Measurements from ENCODE around the gene MAP7D2. TPM values are rescaled to one million over a fixed set of nuclear protein-coding genes. Genes with fewer than 3 reads are reported as not detected.

MAP7D2 gene
- total and polyA plus RNA-seq, 4 donors, result 0.16 to 1.5 (median 0.42) TPM

- no peak for TF ChIP-seq HNF4A (conservative IDR thresholded peaks at IDR 0.05)
Measured at GRCh38 chrX:20135944-20136343, 19.2 kb upstream of the MAP7D2 start (continued).

- Histone ChIP-seq H3K27me3 (ENCODE audit: control insufficient read depth in 4 of 4, insufficient read depth in 4 of 4, low read length in 3 of 4) (no peaks in the 10 kb centered on the region), H3K9me3 (ENCODE audit: control insufficient read depth in 4 of 4, low read length in 3 of 4) (no peaks in the 10 kb centered on the region), H3K9ac (ENCODE audit: low read depth in 1 of 2, low read length in 2 of 2) (no peak overlapping the region), H3K27ac (ENCODE audit: low read depth in 1 of 2, low read length in 2 of 2) (no peak overlapping the region), H3K36me3 (ENCODE audit: control insufficient read depth in 4 of 4, insufficient read depth in 3 of 4, low read depth in 1 of 4, low read length in 3 of 4) (peaks cover 0 to 78% (median 43%) of the 10 kb centered on the region in 4 donors), H3K4me3 (ENCODE audit: low read depth in 1 of 3, low read length in 3 of 3) (no peak overlapping the region), H3K4me1 (ENCODE audit: control insufficient read depth in 4 of 4, insufficient read depth in 4 of 4, low read length in 3 of 4) (no peaks in the 10 kb centered on the region)
- WGBS, result 83% methylated on average over 1 of the region's 1 CpG
- no peak for DNase-seq (ENCODE audit: low spot score)
- TF ChIP-seq NR2F2 (IDR thresholded peaks at IDR 0.05) (no peak), MAX (IDR thresholded peaks at IDR 0.05) (no peak), FOXA2 (IDR thresholded peaks at IDR 0.05) (no peak), ATF3 (IDR thresholded peaks at IDR 0.05) (no peak), ZBTB33 (IDR thresholded peaks at IDR 0.05) (no peak), HNF4G (IDR thresholded peaks at IDR 0.05) (no peak)
Measured at GRCh38 chrX:20132666-20133065, 16.0 kb upstream of the MAP7D2 start.

- no peak overlapping the region for H3K4me3 ChIP-seq (ENCODE audit: low read depth in 1 of 3, low read length in 3 of 3)
- WGBS, result 87% methylated on average over 1 of the region's 1 CpG
- no peaks in the 10 kb centered on the region for H3K4me1 ChIP-seq (ENCODE audit: control insufficient read depth in 4 of 4, insufficient read depth in 4 of 4, low read length in 3 of 4)
- TF ChIP-seq REST (IDR thresholded peaks at IDR 0.05) (no peak), HNF4A (conservative IDR thresholded peaks at IDR 0.05) (no peak), EGR1 (IDR thresholded peaks at IDR 0.05; ENCODE audit: low read depth in 2 of 2) (no peak), TAF1 (conservative IDR thresholded peaks at IDR 0.05) (no peak), RAD21 (IDR thresholded peaks at IDR 0.05) (no peak), FOXA1 (IDR thresholded peaks at IDR 0.05) (no peak), CTCF (IDR thresholded peaks at IDR 0.05; ENCODE audit: low read depth, low read length, missing input control) (no peak), ATF3 (IDR thresholded peaks at IDR 0.05) (no peak), FOXA2 (IDR thresholded peaks at IDR 0.05) (no peak), NR2F2 (IDR thresholded peaks at IDR 0.05) (no peak), YY1 (IDR thresholded peaks at IDR 0.05) (no peak), JUND (IDR thresholded peaks at IDR 0.05) (no peak), MAX (IDR thresholded peaks at IDR 0.05) (no peak), GABPA (IDR thresholded peaks at IDR 0.05 in 1 of 2, conservative IDR thresholded peaks at IDR 0.05 in 1 of 2) (no peak), RXRA (IDR thresholded peaks at IDR 0.05) (no peak), ZBTB33 (IDR thresholded peaks at IDR 0.05) (no peak), HNF4G (IDR thresholded peaks at IDR 0.05) (no peak), SP1 (IDR thresholded peaks at IDR 0.05) (no peak)
- no peaks in the 10 kb centered on the region for H3K27me3 ChIP-seq (ENCODE audit: control insufficient read depth in 4 of 4, insufficient read depth in 4 of 4, low read length in 3 of 4)
- peaks cover 0 to 60% (median 37%) of the 10 kb centered on the region in 4 donors for H3K36me3 ChIP-seq (ENCODE audit: control insufficient read depth in 4 of 4, insufficient read depth in 3 of 4, low read depth in 1 of 4, low read length in 3 of 4)
- no peak overlapping the region for H3K27ac ChIP-seq (ENCODE audit: low read depth in 1 of 2, low read length in 2 of 2)
- no peak for DNase-seq (ENCODE audit: low spot score)
- no peaks in the 10 kb centered on the region for H3K9me3 ChIP-seq (ENCODE audit: control insufficient read depth in 4 of 4, low read length in 3 of 4)
- H3K9ac ChIP-seq (ENCODE audit: low read depth in 1 of 2, low read length in 2 of 2), result no peak overlapping the region
Measured at GRCh38 chrX:20130357-20130756, 13.7 kb upstream of the MAP7D2 start.
